IPS DF 4.7 (cell line): ENCODE results near the gene ATP8A1.

Experiments used
- DNase-seq: peaks from one replicate; pipeline ENCODE4 v3.0.0-alpha.2; 2013; ENCODE audit warnings: low spot score; ENCODE audit errors: extremely low read depth

Gene ATP8A1

DNA sequence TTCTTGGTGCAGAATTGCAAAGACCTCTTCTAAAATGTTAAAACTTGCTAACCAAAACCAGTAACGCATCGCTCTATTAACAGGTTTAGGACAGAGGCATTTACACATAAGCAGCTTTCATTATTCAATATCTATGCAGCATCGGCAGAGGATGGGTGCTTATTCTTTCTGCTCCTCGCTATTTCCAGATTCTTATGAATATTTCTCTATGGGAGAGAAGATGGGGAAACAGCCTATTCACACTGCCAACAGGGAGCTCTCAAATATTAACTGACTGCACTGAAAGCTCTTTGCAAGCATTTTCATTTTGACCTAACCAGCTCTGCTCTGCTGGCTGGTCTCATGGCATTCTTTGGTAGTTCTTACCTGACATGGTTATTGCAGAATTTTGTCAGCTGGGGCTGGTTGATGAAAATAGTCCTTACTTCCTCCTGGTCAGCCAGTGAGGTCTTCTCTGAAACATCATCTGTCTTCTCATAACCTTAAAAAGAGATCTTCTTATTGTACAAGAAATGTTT is 30.2 kb downstream of the ATP8A1 start:
- DNase-seq = no peak

- DNase-seq = no peak
Observed at GRCh38 chr4:42625329-42625728, 31.6 kb downstream of the ATP8A1 start.

DNA sequence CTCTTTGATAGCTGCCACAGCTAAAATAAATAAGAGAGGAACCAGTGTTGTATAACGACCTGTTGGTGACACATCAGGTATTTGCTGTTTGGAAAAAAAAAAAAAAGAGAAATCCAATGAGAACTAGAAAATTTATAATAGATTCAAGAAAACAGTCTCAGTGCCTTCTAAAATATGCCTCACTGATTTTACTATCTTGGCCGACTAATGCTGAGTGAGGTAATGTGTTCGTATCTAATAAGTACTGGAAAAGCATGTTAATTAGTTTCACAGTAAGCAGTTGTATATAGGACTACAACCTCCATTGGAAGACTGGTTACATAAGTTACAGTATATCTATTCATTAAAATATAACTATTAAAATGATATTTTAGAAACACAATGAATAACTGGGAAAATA is 32.4 kb downstream of the ATP8A1 start:
- no peak for DNase-seq

- DNase-seq = no peak
Observed at GRCh38 chr4:42618023-42618422, 38.9 kb downstream of the ATP8A1 start.

DNA sequence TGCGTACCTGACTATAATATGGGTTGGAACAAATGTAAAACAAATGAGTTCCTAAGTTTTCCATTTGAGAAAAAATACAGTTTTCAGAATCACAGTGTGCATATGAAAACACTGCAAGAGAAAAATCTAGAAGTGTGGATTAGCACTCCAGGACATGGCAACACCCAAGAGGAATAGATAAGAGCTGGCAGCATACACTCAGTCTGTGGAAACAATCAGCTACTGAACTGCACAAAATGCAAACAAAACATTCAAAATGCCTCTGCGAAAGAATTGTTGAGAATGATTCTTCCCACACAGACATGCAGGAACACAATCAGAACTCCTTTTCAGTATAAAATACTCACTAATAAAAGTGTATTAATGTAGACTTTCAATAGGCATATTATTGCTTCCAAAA is 39.9 kb downstream of the ATP8A1 start:
- DNase-seq = no peak

GRCh38 chr4:42616572-42616971 is 40.3 kb downstream of the ATP8A1 start:
- DNase-seq = no peak

DNA sequence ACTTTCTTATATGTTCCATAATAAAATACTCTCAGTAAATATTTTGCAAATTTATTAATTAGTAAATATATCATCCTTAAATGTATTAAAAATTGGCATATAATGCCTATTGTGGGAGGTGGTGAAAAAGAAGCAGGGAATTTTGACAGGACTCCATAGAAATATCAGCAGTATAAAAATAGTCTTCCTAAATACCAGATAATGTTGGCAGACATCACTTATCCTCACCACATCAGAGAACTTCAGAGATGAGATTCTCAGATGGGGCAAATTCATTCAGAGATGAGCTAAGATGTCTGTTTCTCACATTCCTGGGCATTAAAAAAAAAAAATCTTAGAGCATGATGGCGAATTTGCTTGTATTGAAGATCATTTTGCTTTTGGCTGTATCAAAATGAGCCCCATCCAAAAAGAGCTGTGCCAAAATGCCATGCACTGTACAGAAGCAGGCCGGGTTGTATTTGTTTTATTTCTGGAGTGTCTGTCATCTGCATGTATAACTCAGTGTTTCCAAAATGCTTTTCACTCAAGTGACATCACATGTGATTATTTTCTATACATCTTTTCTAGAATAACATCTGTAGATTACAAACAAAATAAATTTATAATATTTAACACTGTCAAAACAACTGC is 41.7 kb downstream of the ATP8A1 start:
- DNase-seq = no peak

- no peak for DNase-seq
Observed at GRCh38 chr4:42612898-42613297, 44.0 kb downstream of the ATP8A1 start.

DNA sequence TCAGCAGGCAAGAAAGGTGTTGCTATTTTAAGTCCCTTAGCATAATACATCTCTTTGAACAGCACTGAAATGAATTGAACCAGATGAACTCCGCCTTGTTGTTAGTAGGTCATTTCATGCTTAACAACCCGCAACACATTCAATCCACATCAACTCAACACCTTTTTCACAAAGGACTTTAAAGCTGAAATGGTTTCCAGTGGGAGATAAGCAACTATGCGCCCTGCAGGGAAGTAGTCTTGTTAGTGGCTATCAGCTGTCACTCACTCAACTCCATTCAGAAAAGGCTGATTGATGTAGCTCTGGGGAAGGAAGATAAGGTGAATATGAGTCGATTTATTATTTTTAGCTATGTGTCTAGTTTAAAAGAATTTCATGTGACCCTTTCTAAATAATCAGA is 46.0 kb downstream of the ATP8A1 start:
- DNase-seq = no peak

- DNase-seq = no peak
Observed at GRCh38 chr4:42609051-42609450, 47.9 kb downstream of the ATP8A1 start.

DNA sequence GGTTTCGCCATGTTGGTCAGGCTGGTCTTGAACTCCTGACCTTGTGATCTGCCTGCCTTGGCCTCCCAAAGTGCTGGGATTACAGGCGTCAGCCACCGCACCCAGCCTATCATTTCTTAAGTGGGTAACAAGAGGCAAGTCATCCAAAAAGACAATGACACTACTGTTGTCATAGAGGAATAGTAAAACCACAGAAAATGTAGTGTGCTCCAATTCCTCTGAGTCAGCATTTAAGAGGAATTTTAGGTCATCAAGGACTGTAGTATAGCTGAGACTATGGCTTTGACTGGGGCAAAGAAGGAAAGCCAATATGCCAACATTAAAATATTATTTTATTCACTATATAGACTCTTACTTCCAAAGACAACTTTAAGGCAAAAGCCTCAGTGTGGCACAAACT is 48.4 kb downstream of the ATP8A1 start:
- no peak for DNase-seq

- no peak for DNase-seq
Observed at GRCh38 chr4:42607011-42607726, 49.7 kb downstream of the ATP8A1 start.

GRCh38 chr4:42605264-42605663 is 51.6 kb downstream of the ATP8A1 start:
- no peak for DNase-seq

- DNase-seq = no peak
Observed at GRCh38 chr4:42603862-42604261, 53.0 kb downstream of the ATP8A1 start.

- DNase-seq = no peak
Observed at GRCh38 chr4:42600578-42600977, 56.3 kb downstream of the ATP8A1 start.

DNA sequence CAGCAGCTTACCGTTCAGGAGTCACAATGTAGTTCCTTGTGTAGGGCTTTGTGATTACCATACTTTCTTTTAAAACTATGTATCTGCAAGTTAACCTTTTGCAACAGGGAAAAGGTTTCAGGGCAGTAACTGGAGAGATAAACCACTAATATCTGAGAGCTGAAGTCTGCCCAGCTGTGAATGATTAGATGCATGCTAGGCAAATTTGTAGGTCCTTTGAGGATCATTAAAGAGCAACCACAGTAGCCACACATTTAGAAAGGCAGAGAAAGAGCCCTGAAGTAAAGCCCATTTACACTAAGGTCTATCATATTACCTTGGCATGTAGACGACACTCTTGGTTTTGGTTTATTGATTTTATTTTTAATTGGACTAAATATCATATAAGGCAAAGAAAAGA is 60.0 kb downstream of the ATP8A1 start:
- no peak for DNase-seq

- DNase-seq = no peak
Observed at GRCh38 chr4:42594888-42595287, 62.0 kb downstream of the ATP8A1 start.

DNA sequence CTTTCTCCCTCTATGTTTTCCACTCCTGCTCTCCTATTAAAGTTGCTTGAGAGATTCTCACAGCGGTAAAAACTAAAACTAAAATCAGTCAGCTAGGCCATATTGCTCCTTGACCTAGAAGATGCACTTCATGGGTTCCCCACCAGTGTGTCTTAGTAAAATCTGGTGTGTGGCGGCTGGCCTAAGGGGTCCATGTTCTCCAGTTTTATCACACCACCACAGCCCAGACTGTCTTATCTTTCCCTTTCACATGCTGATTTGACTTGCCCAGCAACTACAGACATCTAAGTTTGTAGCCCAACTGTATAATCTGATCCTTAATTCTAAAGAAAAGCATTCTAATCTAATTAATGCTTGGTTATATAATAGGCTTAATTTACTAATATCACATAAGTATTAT is 68.0 kb downstream of the ATP8A1 start:
- no peak for DNase-seq

DNA sequence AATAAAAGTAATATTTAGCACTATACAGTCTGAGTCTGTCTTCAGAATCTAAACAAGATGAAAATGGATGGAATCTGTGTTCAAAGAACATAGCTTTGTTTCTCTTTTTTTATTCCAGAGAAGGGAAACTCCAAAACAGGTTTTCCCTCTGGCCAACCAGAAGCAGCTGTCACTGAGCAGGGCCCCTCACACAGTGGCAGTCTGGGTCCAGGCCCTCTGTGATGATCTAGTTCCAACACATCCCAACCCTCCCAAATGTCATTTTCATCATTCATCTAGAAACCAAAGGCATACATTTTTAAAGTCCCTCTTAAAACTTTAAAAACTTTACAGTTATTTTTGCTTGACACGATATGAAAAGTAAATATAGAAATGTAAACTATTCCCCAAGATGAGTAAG is 70.1 kb downstream of the ATP8A1 start:
- no peak for DNase-seq

GRCh38 chr4:42579903-42580302 is 77.0 kb downstream of the ATP8A1 start:
- DNase-seq = no peak

DNA sequence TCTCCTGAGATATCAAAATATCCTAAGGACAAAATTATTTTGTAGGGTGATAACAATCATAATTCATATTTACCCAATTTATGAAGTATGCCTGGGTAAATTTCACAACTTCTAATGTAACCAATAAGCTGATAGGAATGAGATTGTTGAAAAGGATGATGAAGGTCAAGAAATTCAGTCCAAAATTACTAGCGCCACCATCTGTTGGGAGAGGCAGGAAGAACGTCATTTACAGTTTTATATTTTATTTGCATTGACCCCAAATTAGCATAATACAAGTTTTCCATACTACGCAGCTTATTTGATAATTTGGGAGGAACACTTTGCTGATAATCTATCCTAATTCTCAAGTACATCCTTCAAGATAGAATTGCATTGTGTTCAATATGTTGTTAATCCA is 78.7 kb downstream of the ATP8A1 start:
- DNase-seq = no peak

DNA sequence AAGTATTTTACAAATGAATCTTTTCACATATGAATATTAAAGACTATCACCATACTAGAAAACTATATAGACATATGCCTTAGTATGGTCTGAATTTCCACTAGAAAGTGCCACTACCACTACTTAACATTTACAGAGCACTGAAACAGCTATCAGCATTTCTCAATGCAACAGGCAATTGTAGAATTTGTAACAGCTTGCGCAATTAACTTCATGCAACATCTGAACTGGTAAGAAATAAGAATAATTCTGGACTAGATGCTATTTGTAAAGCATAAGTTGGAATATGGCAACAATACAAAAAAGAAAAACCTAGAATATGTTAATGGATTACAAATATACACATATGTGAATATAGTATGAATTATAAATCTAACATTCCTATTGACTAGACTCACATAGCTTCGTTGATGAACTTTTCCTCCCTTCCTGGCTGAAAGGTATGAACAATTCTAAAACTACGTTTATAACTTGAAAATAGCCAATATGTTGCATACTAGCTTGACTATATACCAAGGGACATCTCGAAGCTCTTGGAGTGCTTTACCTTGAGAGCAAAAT is 82.0 kb downstream of the ATP8A1 start:
- DNase-seq = no peak

- no peak for DNase-seq
Observed at GRCh38 chr4:42573249-42573648, 83.7 kb downstream of the ATP8A1 start.
